K562 (cell line): ENCODE measurements around the gene GRAMD1B. TPM values are rescaled to one million over a fixed set of nuclear protein-coding genes. Genes with fewer than 3 reads are reported as not detected.

Experiments used
- ATAC-seq: fragments of 200-7000 bp; cut with Tn5 transposase; 3 replicates; pipeline ENCODE4 v1.9.1; 2020; ENCODE audit warnings: moderate library complexity
- BruUV-seq: library from RNA; stranded (reverse); fragments of 400-500 nt; replicated peaks from 2 replicates; lab custom pipeline; 2021; lab: Mats Ljungman, UMichigan
- CTCF ChIA-PET: fragments of 300-600 bp; formaldehyde crosslinking; extraction: SDS; loops from one replicate; lab custom pipeline; 2021; ENCODE audit warnings: low intra/inter-chr PET ratio; lab: Yijun Ruan, JAX
- POLR2A ChIA-PET: fragments of 300-600, 350-650 bp; sonication (Branson Sonifier 250); formaldehyde crosslinking; extraction: SDS; loops from one replicate; lab custom pipeline; 2021; ENCODE audit warnings: antibody characterized with exemption, inconsistent platforms; lab: Yijun Ruan, JAX
- DNase-seq, 4 experiments: peaks; one replicate each; pipeline versions ENCODE4 v3.0.0 to v3.0.0-alpha.2; 2011 to 2018; ENCODE audit warnings: low spot score in 3 of 4, mixed read lengths in 3 of 4; ENCODE audit errors: extremely low read depth in 1 of 4
- FAIRE-seq: peaks from 2 replicates; lab custom pipeline; 2011; peaks lifted over from hg19 to GRCh38; lab: Jason Lieb, UNC
- H2AFZ ChIP-seq: 2 replicates; pipeline ENCODE4 v1.6.0; 2011; ENCODE audit warnings: low read depth, low read length, control low read depth, inconsistent platforms
- H3K27ac ChIP-seq: fragments of 200-600 bp; 3 replicates; pipeline ENCODE4 v1.8.0; 2011; ENCODE audit warnings: low read depth, mild to moderate bottlenecking, control low read depth, inconsistent platforms, low read length, moderate library complexity, mixed read lengths; ENCODE audit errors: extremely low read depth
- H3K27me3 ChIP-seq, 2 experiments: fragments of 300-600 bp in 1 of 2; 2 replicates in 1 of 2; 3 replicates in 1 of 2; pipeline versions ENCODE4 v1.6.0 to v1.8.0; 2011; ENCODE audit warnings: inconsistent platforms in 2 of 2, low read length in 2 of 2, mild to moderate bottlenecking in 1 of 2, mixed read lengths in 1 of 2, moderate library complexity in 1 of 2; ENCODE audit not compliant: control insufficient read depth in 2 of 2, insufficient read depth in 2 of 2
- H3K36me3 ChIP-seq: fragments of 300-600 bp; 3 replicates; pipeline ENCODE4 v1.8.0; 2011; ENCODE audit warnings: mild to moderate bottlenecking, low read length, inconsistent platforms; ENCODE audit not compliant: control insufficient read depth, insufficient read depth
- H3K4me1 ChIP-seq, 2 experiments: fragments of 200-600 bp in 1 of 2; replicated peaks in 1 of 2; 2 replicates in 1 of 2; 3 replicates in 1 of 2; pipeline versions ENCODE4 v1.5.1 to v1.8.0; 2011; ENCODE audit warnings: inconsistent platforms in 2 of 2, low read length in 2 of 2, mild to moderate bottlenecking in 1 of 2, mixed read lengths in 1 of 2, moderate library complexity in 1 of 2; ENCODE audit not compliant: control insufficient read depth in 2 of 2, insufficient read depth in 2 of 2
- H3K4me2 ChIP-seq: 2 replicates; pipeline ENCODE4 v1.6.1; 2011; ENCODE audit warnings: low read length, control low read depth, inconsistent platforms, mixed read lengths; ENCODE audit not compliant: insufficient read depth
- H3K4me3 ChIP-seq: fragments of 200-600 bp; sonication (generic), shearing (Covaris generic); 2 replicates; pipeline ENCODE4 v1.5.1; 2016; ENCODE audit warnings: control low read depth, inconsistent platforms
- H3K79me2 ChIP-seq: fragments of 200-600 bp; 3 replicates; pipeline ENCODE4 v1.8.0; 2011; ENCODE audit warnings: low read length, inconsistent platforms; ENCODE audit not compliant: control insufficient read depth, insufficient read depth
- H3K9ac ChIP-seq, 2 experiments: 2 replicates each; pipeline versions ENCODE4 v1.6.0 to v1.6.1; 2011; ENCODE audit warnings: low read depth in 2 of 2, low read length in 2 of 2, control low read depth in 1 of 2, inconsistent platforms in 1 of 2, mild to moderate bottlenecking in 1 of 2, mixed read lengths in 1 of 2; ENCODE audit not compliant: insufficient read depth in 1 of 2
- H3K9me1 ChIP-seq: one replicate; pipeline ENCODE4 v1.6.0; 2011; ENCODE audit warnings: inconsistent platforms, mild to moderate bottlenecking, low read length, moderate library complexity; ENCODE audit not compliant: control insufficient read depth, insufficient read depth
- H3K9me3 ChIP-seq: replicated peaks from 2 replicates; pipeline ENCODE4 v1.5.1; 2011; ENCODE audit warnings: low read depth, low read length, inconsistent platforms; ENCODE audit not compliant: control insufficient read depth, insufficient read depth
- H4K20me1 ChIP-seq: replicated peaks from 2 replicates; pipeline ENCODE4 v1.6.1; 2011; ENCODE audit warnings: low read length, inconsistent platforms, mixed read lengths; ENCODE audit not compliant: control insufficient read depth, insufficient read depth
- CBX8 ChIP-seq: fragments of 200-600 bp; sonication (generic); IDR thresholded peaks from 2 replicates; pipeline ENCODE4 v1.6.1; 2012; ENCODE audit warnings: borderline replicate concordance, mixed run types, low read depth, mild to moderate bottlenecking, moderate library complexity, mixed read lengths, low read length, control low read depth, inconsistent platforms; ENCODE audit not compliant: poor library complexity, severe bottlenecking; ENCODE audit errors: extremely low read depth
- HLTF ChIP-seq: fragments of 450-650 bp; IDR thresholded peaks from 2 replicates; pipeline ENCODE4 v1.6.1; 2016
- NR2C1 ChIP-seq, 2 experiments: fragments of 450-650 bp; IDR thresholded peaks; 2 replicates each; pipeline ENCODE4 v1.6.1; 2017; ENCODE audit warnings: mild to moderate bottlenecking in 2 of 2, antibody characterized with exemption in 1 of 2, inconsistent platforms in 1 of 2, missing compliant biosample characterization in 1 of 2, missing genetic modification characterization in 1 of 2
- RBM34 ChIP-seq: fragments of 200-400 bp; formaldehyde crosslinking; IDR thresholded peaks from 2 replicates; pipeline ENCODE4 v1.6.1; 2018; ENCODE audit warnings: low read length, borderline replicate concordance; ENCODE audit not compliant: insufficient read depth
- SNRNP70 ChIP-seq: fragments of 200-400 bp; formaldehyde crosslinking; optimal IDR thresholded peaks from 2 replicates; pipeline ENCODE3; 2017; ENCODE audit warnings: low read depth, low read length
- SP2 ChIP-seq: IDR thresholded peaks from 2 replicates; pipeline ENCODE4 v1.6.1; 2011; ENCODE audit warnings: mild to moderate bottlenecking, low read depth, low read length, moderate library complexity; ENCODE audit not compliant: poor library complexity, severe bottlenecking; ENCODE audit errors: extremely low read depth
- SPI1 ChIP-seq: IDR thresholded peaks from 2 replicates; pipeline ENCODE4 v1.6.1; 2011; ENCODE audit warnings: low read depth, low read length, control low read depth, borderline replicate concordance
- TSHZ1 ChIP-seq: fragments of 250-450 bp; sonication (Bioruptor Pico); IDR thresholded peaks from 2 replicates; pipeline ENCODE4 v1.4.0; 2020; ENCODE audit warnings: mild to moderate bottlenecking, moderate library complexity
- ZKSCAN8 ChIP-seq: fragments of 200-800 bp; sonication (Bioruptor generic); IDR thresholded peaks from 2 replicates; pipeline ENCODE4 v1.6.1; 2016; ENCODE audit warnings: missing genetic modification characterization, missing compliant biosample characterization
- ZNF140 ChIP-seq: fragments of 250-450 bp; sonication (Bioruptor Pico); IDR thresholded peaks from 2 replicates; pipeline ENCODE4 v1.8.0; 2021; ENCODE audit warnings: moderate library complexity, mild to moderate bottlenecking, inconsistent platforms
- WGBS: fragments of 100-300 bp; shearing (Covaris generic); methylation state at CpG from one replicate; pipeline ENCODE4 v1.1.6; 2016; ENCODE audit warnings: low coverage, mixed read lengths; ENCODE audit not compliant: insufficient coverage; ENCODE audit errors: missing lambda C conversion rate; 5-methylcytosine and 5-hydroxymethylcytosine counted together
- in situ Hi-C: fragments of 300-500 bp; cut with MboI; formaldehyde crosslinking; loops from 4 replicates; pipeline ENCODE4 v1.15.0; 2018; ENCODE audit warnings: inconsistent platforms, mixed read lengths
- intact Hi-C: fragments of 100-400 bp; cut with micrococcal nuclease; formaldehyde crosslinking; loops from 2 replicates; pipeline ENCODE4 v1.14.2; 2022
- polyA plus RNA-seq, 8 experiments: library from polyadenylated mRNA; depleted of rRNA in 4 of 8; stranded (reverse) in 5 of 8; unstranded in 3 of 8; fragments of >200 nt; fragmentation: Nextera tagmentation in 2 of 8; fragmentation: Illumina TruSeq in 1 of 8; extraction: Ambion mirVana in 2 of 8; extraction: Trizol in 1 of 8; gene quantifications; 2 replicates each; pipeline versions ENCODE4 v1.2.1 to v1.2.3, GENCODE V29; 2011 to 2014; ENCODE audit warnings: inconsistent platforms in 1 of 8, missing spikeins in 1 of 8
- total RNA-seq, 7 experiments: library from RNA; depleted of rRNA in 6 of 7; stranded (reverse); fragments of >200 nt in 6 of 7; fragmentation: Illumina TruSeq in 2 of 7; extraction: Trizol in 2 of 7; gene quantifications; 2 replicates each; pipeline versions ENCODE4 v1.2.1 to v1.2.3, GENCODE V29; 2011 to 2021; ENCODE audit warnings: low replicate concordance in 1 of 7

GRAMD1B gene
- total and polyA plus RNA-seq, 9 of the 15 experiments (the other 6 are each of a cell fraction or from before 2014, with no cell fraction given) = 0.31 TPM; not detected in 8

GRCh38 chr11:123672568-123672967 lies 242.5 kb downstream of the GRAMD1B start (continued):
- TF ChIP-seq TSHZ1 (CRISPR knock-in tag) (no peak), RBM34 (no peak), HLTF (no peak)
- TF ChIP-seq, all 486 proteins: peak for 0

GRCh38 chr11:123674297-123674696 lies 244.2 kb downstream of the GRAMD1B start:
- no peaks in the 10 kb centered on the region for H3K79me2 ChIP-seq
- no peaks in the 10 kb centered on the region for H3K36me3 ChIP-seq
- no peaks in the 10 kb centered on the region for H3K9me1 ChIP-seq
- H3K27ac ChIP-seq = no peak overlapping the region
- no peak overlapping the region for H3K4me3 ChIP-seq
- H3K27me3 ChIP-seq = peaks cover 0 to 5% of the 10 kb centered on the region in 2 experiments; a peak in 2 of 5 replicates
- in situ Hi-C loops = no loop called here
- ATAC-seq (no peak), FAIRE-seq (no peak), DNase-seq (no peak)
- no peak overlapping the region for H2AFZ ChIP-seq
- no TSS peak for BruUV-seq
- no peaks in the 10 kb centered on the region for H3K4me1 ChIP-seq
- CTCF ChIA-PET = no interaction called here
- POLR2A ChIA-PET = no interaction called here
- 3% methylated on average over 2 of the region's 2 CpGs for WGBS
- H3K4me2 ChIP-seq = no peak overlapping the region
- no peaks in the 10 kb centered on the region for H4K20me1 ChIP-seq
- H3K9me3 ChIP-seq = no peaks in the 10 kb centered on the region; the same call in 1 of the 2 replicates
- intact Hi-C loops = no loop called here
- no peak for TF ChIP-seq SP2
- TF ChIP-seq ZNF140 (CRISPR knock-in tag) = no peak
- TF ChIP-seq CBX8 = no peak
- no peak for TF ChIP-seq SNRNP70
- TF ChIP-seq SPI1 = 0 out of 2 replicates have a peak, but pooled peaks have one; percentile 28
- no peak for TF ChIP-seq NR2C1 (IDR thresholded peaks at IDR 0.05)
- TF ChIP-seq NR2C1 (tag; IDR thresholded peaks at IDR 0.05) = no peak
- no peak for TF ChIP-seq ZKSCAN8 (CRISPR knock-in tag)
- TF ChIP-seq, all 486 proteins: peak for 1
- H3K9ac ChIP-seq = no peak overlapping the region
